Measurements from ENCODE around the gene TSPAN14.

TSPAN14 gene

DNA sequence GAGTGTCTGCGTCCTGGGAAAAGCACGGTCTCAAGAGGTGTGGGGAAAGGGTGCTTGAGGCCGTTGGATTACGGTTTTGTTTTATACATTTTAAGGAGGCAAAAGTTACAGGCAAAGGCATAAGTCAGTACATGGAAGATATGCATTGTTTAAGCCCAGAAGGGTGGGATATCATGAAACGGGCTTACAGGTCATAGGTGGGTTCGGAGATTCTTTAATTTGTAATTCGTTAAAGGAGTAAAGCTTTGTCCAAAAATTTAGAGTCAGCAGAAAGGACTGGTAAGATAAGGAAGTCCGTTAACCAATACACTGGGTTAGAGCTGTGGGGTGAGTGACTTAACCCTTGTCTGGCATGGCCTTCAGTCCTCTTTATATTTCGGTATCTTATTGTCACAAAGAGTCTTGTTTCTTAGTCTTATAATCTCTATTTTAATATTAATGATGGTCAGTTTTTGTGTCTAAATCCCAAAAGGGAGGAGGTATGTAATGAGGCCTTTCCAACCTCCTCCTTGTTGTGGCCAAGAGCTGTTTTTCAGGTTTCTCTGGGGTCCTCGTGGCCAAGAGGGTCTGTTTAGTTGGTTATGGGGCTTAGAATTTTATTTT, 12.7 kb downstream of the TSPAN14 start:
- TF ChIP-seq MYC (IDR thresholded peaks at IDR 0.05; ENCODE audit: low read depth, low read length) (no peak), POLR2A (IDR thresholded peaks at IDR 0.05; ENCODE audit: extremely low read depth, insufficient read length) (no peak), CTCF (IDR thresholded peaks at IDR 0.05; ENCODE audit: low read depth, low read length) (no peak)
- TF ChIP-seq, protein P1, sequence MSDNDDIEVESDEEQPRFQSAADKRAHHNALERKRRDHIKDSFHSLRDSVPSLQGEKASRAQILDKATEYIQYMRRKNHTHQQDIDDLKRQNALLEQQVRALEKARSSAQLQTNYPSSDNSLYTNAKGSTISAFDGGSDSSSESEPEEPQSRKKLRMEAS (IDR thresholded peaks at IDR 0.05; ENCODE audit: low read depth, low read length): no peak
- no peak overlapping the region for H3K4me3 ChIP-seq (ENCODE audit: low read depth, low read length)
- no peak for DNase-seq (ENCODE audit: low read depth)

- DNase-seq (ENCODE audit: low read depth): peak; percentile 71
- no peak overlapping the region for H3K4me3 ChIP-seq (ENCODE audit: low read depth, low read length)
- TF ChIP-seq POLR2A (IDR thresholded peaks at IDR 0.05; ENCODE audit: extremely low read depth, insufficient read length) (no peak), CTCF (IDR thresholded peaks at IDR 0.05; ENCODE audit: low read depth, low read length) (no peak), MYC (IDR thresholded peaks at IDR 0.05; ENCODE audit: low read depth, low read length) (no peak)
- TF ChIP-seq, protein P1 (IDR thresholded peaks at IDR 0.05; ENCODE audit: low read depth, low read length): no peak
Measured at GRCh38 chr10:80468002-80468401, 13.9 kb downstream of the TSPAN14 start.

DNA sequence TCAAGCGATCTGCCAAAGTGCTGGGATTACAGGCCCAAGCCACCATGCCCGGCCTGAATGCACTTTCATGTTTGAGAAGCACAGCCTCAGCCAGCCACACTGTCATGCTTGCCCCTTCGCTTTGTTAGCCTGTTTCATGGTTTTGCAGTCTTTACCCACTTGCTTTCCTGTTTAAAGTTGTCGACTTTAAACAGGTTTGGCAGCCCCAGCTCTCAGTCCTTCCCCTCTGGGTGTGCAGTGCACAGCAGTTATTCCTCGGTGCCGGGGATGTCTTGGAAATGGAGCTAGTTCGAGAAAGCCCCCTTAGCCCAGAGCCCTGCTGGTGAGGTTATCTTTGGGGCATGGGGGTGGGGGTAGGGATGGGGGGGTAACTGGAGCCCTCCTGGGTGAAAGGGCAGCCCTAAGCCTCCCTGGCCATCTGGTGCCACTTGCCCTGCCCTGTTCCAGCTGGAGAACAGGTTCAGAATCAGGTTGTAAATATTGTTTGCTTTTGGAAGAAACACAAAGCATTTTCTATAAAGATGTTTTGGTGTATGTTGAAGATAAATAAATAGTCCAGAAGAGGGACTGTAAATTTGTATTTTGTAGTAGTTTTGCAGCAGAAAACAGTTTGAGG, 14.8 kb downstream of the TSPAN14 start:
- TF ChIP-seq, protein P1 (IDR thresholded peaks at IDR 0.05; ENCODE audit: low read depth, low read length): no peak
- no peak for TF ChIP-seq POLR2A (IDR thresholded peaks at IDR 0.05; ENCODE audit: extremely low read depth, insufficient read length)
- no peak for TF ChIP-seq MYC (IDR thresholded peaks at IDR 0.05; ENCODE audit: low read depth, low read length)
- TF ChIP-seq CTCF (IDR thresholded peaks at IDR 0.05; ENCODE audit: low read depth, low read length): no peak
- DNase-seq (ENCODE audit: low read depth): no peak

GRCh38 chr10:80470266-80470665, 16.2 kb downstream of the TSPAN14 start:
- no peak for DNase-seq (ENCODE audit: low read depth)
- H3K4me3 ChIP-seq (ENCODE audit: low read depth, low read length): no peak overlapping the region
- TF ChIP-seq MYC (IDR thresholded peaks at IDR 0.05; ENCODE audit: low read depth, low read length) (no peak), CTCF (IDR thresholded peaks at IDR 0.05; ENCODE audit: low read depth, low read length) (no peak), POLR2A (IDR thresholded peaks at IDR 0.05; ENCODE audit: extremely low read depth, insufficient read length) (no peak)
- TF ChIP-seq, protein P1 (IDR thresholded peaks at IDR 0.05; ENCODE audit: low read depth, low read length): no peak

More for the DNA sequence above, 14.8 kb downstream of the TSPAN14 start:
- no peak overlapping the region for H3K4me3 ChIP-seq (ENCODE audit: low read depth, low read length)

- no peak for TF ChIP-seq MYC (IDR thresholded peaks at IDR 0.05; ENCODE audit: low read depth, low read length)
- TF ChIP-seq, protein P1 (IDR thresholded peaks at IDR 0.05; ENCODE audit: low read depth, low read length): no peak
- TF ChIP-seq CTCF (IDR thresholded peaks at IDR 0.05; ENCODE audit: low read depth, low read length): no peak
- no peak for TF ChIP-seq POLR2A (IDR thresholded peaks at IDR 0.05; ENCODE audit: extremely low read depth, insufficient read length)
- H3K4me3 ChIP-seq (ENCODE audit: low read depth, low read length): no peak overlapping the region
- DNase-seq (ENCODE audit: low read depth): no peak
Measured at GRCh38 chr10:80471001-80471400, 16.9 kb downstream of the TSPAN14 start.

Measured in NB4 (cell line).